ENCODE measurements around the gene UTY.
"Not testable (repeated sequence)": the region's sequence is repeated elsewhere in the genome, so short reads cannot be mapped to it uniquely, and the experiment has no call there.

Gene UTY

DNA sequence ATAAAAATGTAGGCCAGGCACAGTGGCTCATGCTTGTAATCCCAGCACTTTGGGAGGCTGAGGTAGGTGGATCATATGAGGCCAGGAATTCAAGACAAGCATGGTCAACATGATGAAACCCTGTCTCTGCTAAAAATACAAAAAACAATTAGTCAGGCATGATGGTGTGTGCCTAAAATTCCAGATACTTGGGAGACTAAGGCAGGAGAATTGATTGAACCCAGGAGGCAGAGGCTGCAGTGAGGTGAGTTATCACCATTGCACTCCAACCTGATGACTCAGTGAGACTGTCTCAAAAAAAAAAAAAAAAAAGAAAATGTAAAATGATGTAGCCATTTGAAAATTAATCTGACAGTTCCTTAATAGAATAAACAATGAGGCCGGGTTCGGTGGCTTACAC, 171.9 kb downstream of the UTY start:
- H3K36me3 Mint-ChIP-seq (ENCODE audit: low read depth) = peaks cover 39% of the 10 kb centered on the region
- no peak overlapping the region for H3K4me3 Mint-ChIP-seq
- no peaks in the 10 kb centered on the region for H3K4me1 Mint-ChIP-seq (ENCODE audit: low read depth)
- no peaks in the 10 kb centered on the region for H3K9me3 Mint-ChIP-seq
- no peaks in the 10 kb centered on the region for H3K27me3 Mint-ChIP-seq
- H3K27ac Mint-ChIP-seq = no peak overlapping the region
- intact Hi-C loops (cut with micrococcal nuclease) = no loop called here

DNA sequence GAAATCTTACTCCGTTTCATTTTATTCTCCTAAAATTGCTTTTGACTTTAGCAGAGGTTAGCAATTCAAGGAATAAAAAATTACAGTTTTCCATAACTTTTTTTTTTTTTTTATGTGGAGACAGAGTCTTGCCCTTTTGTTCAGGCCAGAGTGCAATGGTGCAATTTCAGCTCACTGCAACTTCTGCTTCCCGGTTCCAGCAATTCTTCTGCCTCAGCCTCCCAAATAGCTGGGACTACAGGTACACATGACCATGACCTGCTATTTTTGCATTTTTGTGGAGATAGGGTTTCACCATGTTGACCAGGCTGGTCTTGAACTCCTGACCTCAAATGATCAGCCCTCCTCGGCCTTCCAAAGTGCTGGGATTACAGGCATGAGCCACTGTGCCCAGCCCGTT, 179.0 kb downstream of the UTY start:
- intact Hi-C loops (cut with micrococcal nuclease) = no loop called here
- no peak overlapping the region for H3K27ac Mint-ChIP-seq
- H3K4me3 Mint-ChIP-seq = no peak overlapping the region
- H3K9me3 Mint-ChIP-seq = no peaks in the 10 kb centered on the region
- no peaks in the 10 kb centered on the region for H3K27me3 Mint-ChIP-seq
- H3K4me1 Mint-ChIP-seq (ENCODE audit: low read depth) = no peaks in the 10 kb centered on the region
- H3K36me3 Mint-ChIP-seq (ENCODE audit: low read depth) = peaks cover 44% of the 10 kb centered on the region

DNA sequence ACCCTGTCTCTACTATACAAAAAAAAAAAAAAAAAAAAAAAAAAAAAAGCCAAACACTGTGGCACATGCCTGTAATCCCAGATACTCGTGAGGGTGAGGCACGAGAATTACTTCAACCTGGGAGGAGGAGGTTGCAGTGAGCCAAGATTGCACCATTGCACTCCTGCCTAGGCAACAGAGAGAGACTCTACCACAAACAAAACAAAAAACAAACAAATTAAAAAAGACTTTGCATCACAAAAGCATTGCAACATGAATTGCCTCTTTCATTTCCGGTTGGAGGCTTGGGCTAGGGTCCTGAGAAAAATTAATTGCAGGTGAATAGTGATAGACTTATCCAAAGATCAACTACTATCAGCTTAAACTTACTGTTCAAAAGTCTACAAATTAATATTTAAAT, 180.4 kb downstream of the UTY start:
- H3K9me3 Mint-ChIP-seq = no peaks in the 10 kb centered on the region
- H3K36me3 Mint-ChIP-seq (ENCODE audit: low read depth) = peaks cover 57% of the 10 kb centered on the region
- H3K27ac Mint-ChIP-seq = no peak overlapping the region
- no peaks in the 10 kb centered on the region for H3K4me1 Mint-ChIP-seq (ENCODE audit: low read depth)
- H3K27me3 Mint-ChIP-seq = no peaks in the 10 kb centered on the region
- no peak overlapping the region for H3K4me3 Mint-ChIP-seq
- intact Hi-C loops (cut with micrococcal nuclease) = no loop called here

DNA sequence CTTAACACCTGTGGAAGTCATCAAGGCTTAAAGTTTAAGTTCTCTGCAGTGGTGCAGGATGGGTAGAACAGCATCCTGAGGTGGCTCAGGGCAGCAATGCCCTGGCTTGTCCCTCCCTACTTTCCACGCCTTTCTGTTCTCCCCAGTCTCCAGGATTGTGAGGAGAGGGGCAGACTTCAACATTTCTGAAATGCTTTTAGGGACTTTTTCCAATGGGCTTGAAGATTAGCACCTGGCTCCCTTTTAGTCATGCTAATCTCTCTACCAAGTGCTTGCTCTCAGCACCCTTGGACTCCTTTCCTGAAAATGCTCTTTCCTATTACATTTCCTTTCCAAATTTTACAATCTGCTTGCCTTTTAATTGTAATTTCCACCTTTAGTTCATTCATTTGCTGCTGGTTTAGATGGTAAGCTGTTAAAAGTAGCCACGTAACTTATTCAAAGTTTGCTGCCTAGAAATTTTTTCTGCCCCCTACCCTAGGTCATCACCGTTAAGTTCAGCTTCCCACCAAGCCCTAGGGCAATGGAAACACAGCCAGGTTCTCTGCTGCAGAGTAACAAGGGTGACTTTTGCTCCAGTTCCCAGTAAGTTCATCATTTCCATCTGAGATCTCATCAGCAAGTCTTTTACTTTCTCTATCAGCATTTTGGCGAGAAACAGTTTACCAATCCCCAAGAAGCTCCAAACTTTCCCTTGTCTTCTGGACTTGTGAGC, 183.5 kb downstream of the UTY start:
- Mint-ChIP-seq H3K27ac (no peak overlapping the region), H3K27me3 (no peaks in the 10 kb centered on the region), H3K9me3 (peaks cover 9% of the 10 kb centered on the region), H3K4me3 (no peak overlapping the region), H3K36me3 (ENCODE audit: low read depth) (peaks cover 68% of the 10 kb centered on the region), H3K4me1 (ENCODE audit: low read depth) (no peaks in the 10 kb centered on the region)
- intact Hi-C loops (cut with micrococcal nuclease) = no loop called here

DNA sequence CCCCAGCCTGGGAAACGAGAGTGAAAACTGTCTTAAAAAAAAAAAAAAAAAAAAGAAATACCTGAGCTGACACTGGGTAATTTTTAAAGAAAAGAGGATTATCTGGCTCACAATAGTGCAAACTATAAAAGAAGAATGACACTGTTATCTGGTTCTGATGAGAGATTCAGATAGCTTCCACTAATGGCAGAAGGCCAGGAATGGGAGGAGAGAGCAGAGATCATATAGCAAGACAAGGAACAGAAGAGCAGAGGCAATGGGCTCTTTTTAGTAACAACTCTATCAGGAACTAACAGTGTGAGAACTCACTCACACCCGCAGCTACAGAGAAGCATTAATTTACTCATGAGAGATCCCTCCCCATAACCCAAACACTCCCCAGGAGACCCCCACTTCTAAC, 184.8 kb downstream of the UTY start:
- Mint-ChIP-seq H3K27ac (no peak overlapping the region), H3K9me3 (peaks cover 13% of the 10 kb centered on the region), H3K27me3 (no peaks in the 10 kb centered on the region), H3K36me3 (ENCODE audit: low read depth) (peaks cover 81% of the 10 kb centered on the region), H3K4me1 (ENCODE audit: low read depth) (no peaks in the 10 kb centered on the region), H3K4me3 (no peak overlapping the region)
- intact Hi-C loops (cut with micrococcal nuclease) = no loop called here

DNA sequence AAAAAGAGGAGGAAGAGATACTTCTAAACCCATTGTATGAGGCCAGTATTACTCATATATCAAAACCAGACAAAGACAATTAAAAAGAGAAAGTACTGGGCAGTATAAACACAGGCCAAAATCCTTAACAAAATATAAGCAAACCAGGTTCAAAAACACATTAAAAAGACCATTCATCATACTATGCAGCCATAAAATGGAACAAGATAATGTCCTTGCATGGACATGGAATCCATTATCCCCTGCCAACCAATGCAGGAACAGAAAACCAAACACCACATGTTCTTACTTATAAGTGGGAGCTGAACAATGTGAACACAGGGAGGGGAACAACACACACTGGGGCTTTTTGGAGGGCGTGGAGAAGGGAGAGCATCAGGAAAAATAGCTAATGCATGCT, 188.6 kb downstream of the UTY start:
- Mint-ChIP-seq H3K9me3 (peaks cover 22% of the 10 kb centered on the region), H3K27me3 (no peaks in the 10 kb centered on the region), H3K4me3 (no peak overlapping the region), H3K36me3 (ENCODE audit: low read depth) (peaks cover 98% of the 10 kb centered on the region), H3K27ac (no peak overlapping the region), H3K4me1 (ENCODE audit: low read depth) (no peaks in the 10 kb centered on the region)
- intact Hi-C loops (cut with micrococcal nuclease) = no loop called here

DNA sequence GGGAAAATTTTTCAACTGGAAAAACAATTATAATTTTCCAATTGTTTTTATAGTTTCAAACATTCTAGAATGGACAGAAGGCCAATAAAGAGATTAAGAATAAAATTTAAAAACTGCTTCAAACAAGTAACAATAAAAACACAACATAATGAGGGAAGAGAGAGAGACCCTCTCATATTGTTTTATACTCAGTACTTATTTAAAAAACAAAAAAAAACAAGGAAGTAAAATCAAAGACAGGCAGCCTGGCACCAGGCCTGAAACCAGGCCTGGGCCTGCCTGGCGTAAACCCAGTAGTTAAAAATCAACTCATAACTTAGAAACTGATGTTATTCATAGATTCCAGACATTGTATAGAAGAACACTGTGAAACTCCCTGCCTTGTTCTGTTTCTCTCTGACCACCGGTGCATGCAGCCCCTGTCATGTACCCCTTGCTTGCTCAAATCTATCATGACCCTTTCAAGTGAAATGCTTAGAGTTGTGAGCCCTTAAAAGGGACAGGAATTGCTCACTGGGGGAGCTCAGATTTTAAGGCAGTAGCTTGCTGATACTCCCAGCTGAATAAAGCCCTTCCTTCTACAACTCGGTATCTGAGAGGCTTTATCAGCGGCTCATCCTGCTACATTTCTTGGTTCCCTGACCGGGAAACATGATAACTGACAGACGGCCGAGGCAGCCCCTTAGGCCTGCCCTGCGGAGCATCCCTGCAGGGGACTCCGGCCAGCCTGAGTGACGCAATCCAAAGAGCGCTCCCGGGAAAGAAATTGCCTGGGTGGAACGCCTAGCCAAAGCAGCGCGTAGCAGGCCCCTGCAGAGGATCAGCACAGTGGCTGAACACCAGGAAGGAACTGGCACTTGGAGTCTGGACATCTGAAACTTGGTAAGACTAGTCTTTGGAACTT, 197.4 kb downstream of the UTY start:
- H3K27me3 Mint-ChIP-seq; H3K4me1 Mint-ChIP-seq (ENCODE audit: low read depth); H3K4me3 Mint-ChIP-seq; intact Hi-C loops (cut with micrococcal nuclease); H3K9me3 Mint-ChIP-seq; H3K27ac Mint-ChIP-seq: not testable (repeated sequence)
- peaks cover 57% of the 10 kb centered on the region for H3K36me3 Mint-ChIP-seq (ENCODE audit: low read depth)

DNA sequence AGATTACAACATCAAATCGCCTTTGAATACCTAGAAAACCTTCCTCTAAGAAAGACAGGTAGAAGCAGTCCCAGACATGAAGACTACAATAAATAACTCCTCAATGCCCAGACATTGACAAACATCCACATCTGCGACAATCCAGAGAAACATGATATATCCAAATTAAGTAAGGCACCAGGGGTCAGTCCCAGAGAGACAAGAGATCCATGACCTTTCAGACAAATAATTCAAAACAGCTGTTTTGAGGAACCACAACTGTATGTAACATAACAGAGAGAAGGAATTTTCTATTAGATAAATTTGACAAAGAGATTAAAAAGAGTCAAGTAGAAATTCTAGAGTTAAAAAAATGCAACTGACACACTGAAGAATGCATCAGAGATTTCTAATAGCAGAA, 200.3 kb downstream of the UTY start:
- no peaks in the 10 kb centered on the region for H3K27me3 Mint-ChIP-seq
- H3K4me3 Mint-ChIP-seq = no peak overlapping the region
- intact Hi-C loops (cut with micrococcal nuclease) = no loop called here
- H3K36me3 Mint-ChIP-seq (ENCODE audit: low read depth) = peaks cover 63% of the 10 kb centered on the region
- no peaks in the 10 kb centered on the region for H3K4me1 Mint-ChIP-seq (ENCODE audit: low read depth)
- no peaks in the 10 kb centered on the region for H3K9me3 Mint-ChIP-seq
- no peak overlapping the region for H3K27ac Mint-ChIP-seq

DNA sequence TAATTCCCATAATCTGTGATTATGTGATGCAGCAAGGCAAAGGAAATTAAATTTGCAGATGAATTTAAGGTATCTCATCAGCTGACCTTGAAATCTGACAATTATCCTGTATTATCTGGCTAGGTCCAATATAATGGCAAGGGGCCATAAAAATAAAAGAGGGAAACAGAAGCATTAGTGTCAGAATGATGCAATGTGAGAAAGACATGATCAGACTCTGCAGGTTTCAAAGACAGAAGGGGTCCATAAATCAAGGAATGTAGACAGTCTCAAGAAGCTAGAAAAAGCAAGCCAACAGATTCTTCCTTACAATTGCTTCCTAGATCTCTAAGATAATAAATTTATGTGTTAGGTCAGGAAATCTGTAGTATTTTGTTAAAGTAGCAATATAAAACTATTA, 208.1 kb downstream of the UTY start:
- H3K27ac Mint-ChIP-seq = no peak overlapping the region
- peaks cover 61% of the 10 kb centered on the region for H3K36me3 Mint-ChIP-seq (ENCODE audit: low read depth)
- H3K4me3 Mint-ChIP-seq = no peak overlapping the region

DNA sequence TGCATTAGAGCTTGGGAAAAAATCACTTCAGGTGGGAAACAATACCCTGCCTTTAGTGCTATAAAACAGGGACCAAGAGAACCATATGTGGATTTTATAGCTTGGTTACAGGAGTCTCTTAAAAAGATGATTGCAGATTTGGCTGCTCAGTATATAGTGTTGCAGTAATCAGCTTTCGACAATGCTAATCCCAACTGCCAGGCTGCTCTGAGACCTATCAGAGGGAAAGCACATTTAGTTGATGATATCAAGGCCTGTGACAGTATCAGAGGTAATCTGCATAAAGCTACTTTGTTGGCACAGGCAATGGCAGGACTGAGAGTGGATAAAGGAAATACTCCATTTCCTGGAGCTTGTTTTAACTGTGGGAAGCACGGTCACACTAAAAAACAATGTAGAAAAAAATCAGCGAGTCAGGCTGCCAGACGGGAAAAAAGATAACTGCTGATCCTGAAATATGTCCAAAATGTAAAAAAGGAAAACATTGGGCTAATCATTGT, 225.8 kb downstream of the UTY start:
- H3K27me3 Mint-ChIP-seq; H3K27ac Mint-ChIP-seq; H3K4me1 Mint-ChIP-seq (ENCODE audit: low read depth); H3K9me3 Mint-ChIP-seq; intact Hi-C loops (cut with micrococcal nuclease); H3K4me3 Mint-ChIP-seq: not testable (repeated sequence)
- H3K36me3 Mint-ChIP-seq (ENCODE audit: low read depth) = peaks cover 56% of the 10 kb centered on the region

More for the DNA sequence above, 208.1 kb downstream of the UTY start:
- intact Hi-C loops (cut with micrococcal nuclease) = no loop called here
- peaks cover 23% of the 10 kb centered on the region for H3K9me3 Mint-ChIP-seq
- no peaks in the 10 kb centered on the region for H3K4me1 Mint-ChIP-seq (ENCODE audit: low read depth)
- no peaks in the 10 kb centered on the region for H3K27me3 Mint-ChIP-seq

DNA sequence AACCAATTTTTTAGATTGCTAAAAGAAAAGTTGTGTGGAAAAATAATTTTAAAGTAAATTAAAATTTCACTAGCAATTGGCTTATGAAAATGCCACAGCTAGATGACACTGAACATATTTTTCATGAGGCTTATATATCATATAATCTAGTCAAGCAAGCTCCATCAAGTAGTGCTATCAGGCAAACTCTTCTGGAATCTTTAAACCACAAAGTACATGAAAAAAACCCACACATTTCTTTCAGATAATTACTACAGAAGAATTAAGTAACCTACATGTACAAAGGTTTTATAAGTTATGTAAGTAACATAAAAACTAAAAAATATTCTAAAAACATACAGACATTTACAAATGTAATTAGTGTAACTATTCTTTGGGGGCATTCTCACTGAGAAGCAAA, 229.4 kb downstream of the UTY start:
- Mint-ChIP-seq H3K9me3 (no peaks in the 10 kb centered on the region), H3K4me3 (no peak overlapping the region), H3K27me3 (no peaks in the 10 kb centered on the region), H3K27ac (no peak overlapping the region), H3K36me3 (ENCODE audit: low read depth) (peaks cover 42% of the 10 kb centered on the region), H3K4me1 (ENCODE audit: low read depth) (no peaks in the 10 kb centered on the region)
- intact Hi-C loops (cut with micrococcal nuclease) = no loop called here

DNA sequence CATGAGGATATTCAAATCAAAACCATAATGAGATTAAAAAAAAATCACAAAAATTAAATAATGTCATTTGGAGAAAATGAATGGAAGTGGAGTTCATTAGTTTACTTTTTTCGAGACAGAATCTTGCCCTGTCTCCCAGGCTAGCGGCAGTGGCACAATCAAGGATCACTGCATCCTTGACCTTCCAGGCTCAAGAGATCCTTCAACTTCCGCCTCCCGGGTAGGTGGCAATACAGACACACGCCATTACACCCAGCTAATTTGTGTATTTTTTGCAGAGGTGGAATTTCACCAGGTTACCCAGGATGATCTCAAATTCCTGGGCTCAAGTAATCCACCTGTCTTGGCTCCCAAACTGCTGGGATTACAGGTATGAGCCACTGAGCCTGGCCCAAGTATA, 236.1 kb downstream of the UTY start:
- peaks cover 61% of the 10 kb centered on the region for H3K36me3 Mint-ChIP-seq (ENCODE audit: low read depth)
- no peak overlapping the region for H3K27ac Mint-ChIP-seq
- no peaks in the 10 kb centered on the region for H3K27me3 Mint-ChIP-seq
- intact Hi-C loops (cut with micrococcal nuclease) = no loop called here
- no peaks in the 10 kb centered on the region for H3K4me1 Mint-ChIP-seq (ENCODE audit: low read depth)
- H3K9me3 Mint-ChIP-seq = no peaks in the 10 kb centered on the region
- H3K4me3 Mint-ChIP-seq = no peak overlapping the region

DNA sequence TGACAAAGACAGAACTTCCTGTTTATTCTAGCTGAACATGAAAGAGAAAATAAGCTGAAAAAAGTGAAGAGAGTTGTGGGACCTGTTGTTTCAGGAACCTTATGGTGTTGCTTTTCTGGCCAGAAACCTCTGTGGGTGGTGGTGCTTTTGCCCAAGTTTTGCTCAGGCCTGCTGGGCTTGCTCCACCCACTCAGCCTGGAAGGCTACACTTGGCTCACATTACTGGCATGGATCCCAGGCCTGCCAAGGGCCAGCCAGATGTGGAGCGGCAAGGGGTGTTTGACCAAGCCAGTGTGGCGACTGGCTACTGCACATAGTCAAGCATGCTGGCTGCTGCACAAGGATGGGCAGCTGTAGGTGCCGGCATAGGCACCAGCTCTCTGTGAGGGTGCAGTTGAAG, 245.9 kb downstream of the UTY start:
- H3K4me1 Mint-ChIP-seq (ENCODE audit: low read depth) = no peaks in the 10 kb centered on the region
- H3K36me3 Mint-ChIP-seq (ENCODE audit: low read depth) = peaks cover 39% of the 10 kb centered on the region
- H3K9me3 Mint-ChIP-seq = peaks cover 25% of the 10 kb centered on the region
- peaks cover 3% of the 10 kb centered on the region for H3K27me3 Mint-ChIP-seq
- intact Hi-C loops (cut with micrococcal nuclease) = no loop called here
- no peak overlapping the region for H3K4me3 Mint-ChIP-seq
- H3K27ac Mint-ChIP-seq = no peak overlapping the region

DNA sequence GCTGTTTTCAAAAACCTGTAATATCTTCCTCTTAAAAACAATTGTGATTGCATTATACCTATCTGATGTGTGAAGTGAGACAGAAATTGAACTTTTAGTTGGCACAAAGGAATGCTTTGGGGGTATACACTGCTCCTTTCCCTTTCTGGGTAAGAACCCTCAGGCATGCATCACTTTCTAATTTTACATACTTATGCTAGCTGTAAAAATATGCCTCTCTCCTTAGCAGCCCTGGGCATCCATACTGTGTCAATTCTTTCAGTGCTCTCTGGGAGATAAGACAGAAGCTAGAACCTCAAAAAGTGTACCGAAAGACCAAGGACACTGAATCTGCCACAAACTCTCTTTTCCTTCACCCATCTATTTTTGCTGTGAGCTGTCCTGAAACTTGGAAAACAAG, 246.7 kb downstream of the UTY start:
- Mint-ChIP-seq H3K4me1 (ENCODE audit: low read depth) (no peaks in the 10 kb centered on the region), H3K9me3 (peaks cover 25% of the 10 kb centered on the region), H3K36me3 (ENCODE audit: low read depth) (peaks cover 31% of the 10 kb centered on the region), H3K27me3 (peaks cover 4% of the 10 kb centered on the region), H3K27ac (no peak overlapping the region), H3K4me3 (no peak overlapping the region)
- intact Hi-C loops (cut with micrococcal nuclease) = no loop called here

All from dendritic cell treated with granulocyte-macrophage colony-stimulating factor and Interleukin-4, amounts not matched to agents 40 ng/mL and 50 ng/mL, for 4 days (primary cell).